Measurements from ENCODE around the gene HTRA3.

DNA sequence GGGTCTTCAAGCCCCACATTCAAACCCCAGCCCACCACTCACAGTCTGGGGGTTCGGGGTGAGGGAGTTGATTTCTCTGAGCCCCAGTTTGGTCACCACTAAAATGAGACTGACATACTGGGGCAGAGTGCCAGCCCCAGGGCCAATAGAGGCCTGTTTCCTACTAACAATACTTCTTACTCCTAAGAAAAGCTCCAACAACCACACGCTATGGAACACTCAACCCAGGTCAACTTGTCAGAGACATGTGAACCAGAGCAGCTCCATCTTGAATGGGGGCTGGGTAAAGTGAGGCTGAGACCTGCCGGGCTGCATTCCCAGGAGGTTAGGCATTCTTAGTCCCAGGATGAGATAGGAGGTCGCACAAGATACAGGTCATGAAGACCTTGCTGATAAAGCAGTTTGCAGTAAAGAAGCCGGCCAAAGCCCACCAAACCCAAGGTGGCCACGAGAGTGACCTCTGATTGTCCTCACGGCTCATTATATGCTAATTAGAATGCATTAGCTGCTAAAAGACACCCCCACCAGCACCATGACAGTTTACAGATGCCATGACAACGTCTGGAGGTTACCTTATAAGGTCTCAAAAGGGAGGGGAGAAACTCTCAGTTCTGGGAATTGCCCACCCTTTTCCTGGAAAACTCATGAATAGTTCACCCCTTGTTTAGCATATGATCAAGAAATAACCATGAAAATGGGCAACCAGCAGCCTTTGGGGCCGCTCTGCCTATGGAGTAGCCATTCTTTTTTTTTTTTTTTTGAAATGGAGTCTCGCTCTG, 26.6 kb upstream of the HTRA3 start:
- TF ChIP-seq ZNF350 (tag by site-specific recombination; IDR thresholded peaks at IDR 0.05), result no peak
- TF ChIP-seq, protein P1, sequence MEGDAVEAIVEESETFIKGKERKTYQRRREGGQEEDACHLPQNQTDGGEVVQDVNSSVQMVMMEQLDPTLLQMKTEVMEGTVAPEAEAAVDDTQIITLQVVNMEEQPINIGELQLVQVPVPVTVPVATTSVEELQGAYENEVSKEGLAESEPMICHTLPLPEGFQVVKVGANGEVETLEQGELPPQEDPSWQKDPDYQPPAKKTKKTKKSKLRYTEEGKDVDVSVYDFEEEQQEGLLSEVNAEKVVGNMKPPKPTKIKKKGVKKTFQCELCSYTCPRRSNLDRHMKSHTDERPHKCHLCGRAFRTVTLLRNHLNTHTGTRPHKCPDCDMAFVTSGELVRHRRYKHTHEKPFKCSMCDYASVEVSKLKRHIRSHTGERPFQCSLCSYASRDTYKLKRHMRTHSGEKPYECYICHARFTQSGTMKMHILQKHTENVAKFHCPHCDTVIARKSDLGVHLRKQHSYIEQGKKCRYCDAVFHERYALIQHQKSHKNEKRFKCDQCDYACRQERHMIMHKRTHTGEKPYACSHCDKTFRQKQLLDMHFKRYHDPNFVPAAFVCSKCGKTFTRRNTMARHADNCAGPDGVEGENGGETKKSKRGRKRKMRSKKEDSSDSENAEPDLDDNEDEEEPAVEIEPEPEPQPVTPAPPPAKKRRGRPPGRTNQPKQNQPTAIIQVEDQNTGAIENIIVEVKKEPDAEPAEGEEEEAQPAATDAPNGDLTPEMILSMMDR (tag by site-specific recombination; IDR thresholded peaks at IDR 0.05), result no peak
- no peak for TF ChIP-seq ZNF704 (tag by site-specific recombination; IDR thresholded peaks at IDR 0.05)
- TF ChIP-seq ZBTB1 (tag by site-specific recombination; IDR thresholded peaks at IDR 0.05), result no peak
- no peak for TF ChIP-seq ZNF777 (tag by site-specific recombination; IDR thresholded peaks at IDR 0.05; ENCODE audit: borderline replicate concordance)
- TF ChIP-seq BCL11A (tag by site-specific recombination; IDR thresholded peaks at IDR 0.05; ENCODE audit: low read depth), result no peak
- TF ChIP-seq, protein P2, sequence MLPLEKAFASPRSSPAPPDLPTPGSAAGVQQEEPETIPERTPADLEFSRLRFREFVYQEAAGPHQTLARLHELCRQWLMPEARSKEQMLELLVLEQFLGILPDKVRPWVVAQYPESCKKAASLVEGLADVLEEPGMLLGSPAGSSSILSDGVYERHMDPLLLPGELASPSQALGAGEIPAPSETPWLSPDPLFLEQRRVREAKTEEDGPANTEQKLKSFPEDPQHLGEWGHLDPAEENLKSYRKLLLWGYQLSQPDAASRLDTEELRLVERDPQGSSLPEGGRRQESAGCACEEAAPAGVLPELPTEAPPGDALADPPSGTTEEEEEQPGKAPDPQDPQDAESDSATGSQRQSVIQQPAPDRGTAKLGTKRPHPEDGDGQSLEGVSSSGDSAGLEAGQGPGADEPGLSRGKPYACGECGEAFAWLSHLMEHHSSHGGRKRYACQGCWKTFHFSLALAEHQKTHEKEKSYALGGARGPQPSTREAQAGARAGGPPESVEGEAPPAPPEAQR (tag by site-specific recombination; IDR thresholded peaks at IDR 0.05), result no peak
- TF ChIP-seq, protein P3, sequence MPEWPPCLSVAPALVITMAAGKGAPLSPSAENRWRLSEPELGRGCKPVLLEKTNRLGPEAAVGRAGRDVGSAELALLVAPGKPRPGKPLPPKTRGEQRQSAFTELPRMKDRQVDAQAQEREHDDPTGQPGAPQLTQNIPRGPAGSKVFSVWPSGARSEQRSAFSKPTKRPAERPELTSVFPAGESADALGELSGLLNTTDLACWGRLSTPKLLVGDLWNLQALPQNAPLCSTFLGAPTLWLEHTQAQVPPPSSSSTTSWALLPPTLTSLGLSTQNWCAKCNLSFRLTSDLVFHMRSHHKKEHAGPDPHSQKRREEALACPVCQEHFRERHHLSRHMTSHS (tag by site-specific recombination; IDR thresholded peaks at IDR 0.05), result no peak

All from HEK293 (cell line).